Lower leg skin (tissue), 4 donors: ENCODE measurements around the gene MYO9B. TPM values are rescaled to one million over a fixed set of nuclear protein-coding genes. Genes with fewer than 3 reads are reported as not detected.

Experiments used
- DNase-seq, 2 donors: peaks; one replicate each; pipeline ENCODE4 v3.0.0-alpha.2; 2019; ENCODE audit warnings: low spot score in 2 of 2
- H3K4me3 ChIP-seq: fragments of 200-600 bp; sonication (generic); 2 replicates; pipeline ENCODE4 v1.5.1; 2017; ENCODE audit warnings: mild to moderate bottlenecking, low read depth; ENCODE audit not compliant: poor library complexity, severe bottlenecking
- CTCF ChIP-seq, 3 donors: fragments of 450-650 bp; IDR thresholded peaks; one replicate each; pipeline ENCODE4 v1.5.1; 2016; ENCODE audit warnings: antibody characterized with exemption in 3 of 3, mild to moderate bottlenecking in 3 of 3, moderate library complexity in 2 of 3
- POLR2A ChIP-seq, 2 donors: fragments of 450-650 bp; IDR thresholded peaks; one replicate each; pipeline ENCODE4 v1.6.1; 2016 to 2017; ENCODE audit warnings: antibody characterized with exemption in 2 of 2, mild to moderate bottlenecking in 1 of 2, moderate library complexity in 1 of 2
- WGBS, 2 donors: methylation state at CpG; one replicate each; pipeline ENCODE4 v1.1.5; 2018; 5-methylcytosine and 5-hydroxymethylcytosine counted together
- intact Hi-C: fragments of 100-400 bp; cut with DNase I; formaldehyde crosslinking; loops from one replicate; pipeline ENCODE4 v1.15.0; 2023; ENCODE audit warnings: low total_unique reads
- total RNA-seq, 4 donors: library from RNA; depleted of rRNA; stranded (reverse); fragments of >200 nt; gene quantifications; one replicate each; pipeline ENCODE4 v1.1.0, GENCODE V29; 2016

MYO9B gene
- total RNA-seq, 4 donors from 2014 or later: 29.2 to 63.1 (median 43.5) TPM

- TF ChIP-seq CTCF (IDR thresholded peaks at IDR 0.05): no peak
- TF ChIP-seq POLR2A (IDR thresholded peaks at IDR 0.05): no peak
- WGBS, 2 donors: 97 to 98% methylated on average over 4 of the region's 4 CpGs
- DNase-seq: no peak
- no peak overlapping the region for H3K4me3 ChIP-seq
- intact Hi-C loops: no loop called here
Measured at GRCh38 chr19:17163652-17164051, 88.1 kb downstream of the MYO9B start.

- TF ChIP-seq POLR2A (IDR thresholded peaks at IDR 0.05): no peak
- no peak for TF ChIP-seq CTCF (IDR thresholded peaks at IDR 0.05)
- DNase-seq: no peak
- no peak overlapping the region for H3K4me3 ChIP-seq
- intact Hi-C loops: no loop called here
- 87 to 88% methylated on average over 7 of the region's 7 CpGs for whole genome bisulfite sequencing, 2 donors
Measured at GRCh38 chr19:17164639-17165038, 89.1 kb downstream of the MYO9B start.

- no peak overlapping the region for H3K4me3 ChIP-seq
- intact Hi-C loops: no loop called here
- 96 to 99% methylated on average over 5 of the region's 5 CpGs for WGBS, 2 donors
- TF ChIP-seq POLR2A (IDR thresholded peaks at IDR 0.05): no peak
- TF ChIP-seq CTCF (IDR thresholded peaks at IDR 0.05): no peak
- no peak for DNase-seq
Measured at GRCh38 chr19:17165715-17166114, 90.1 kb downstream of the MYO9B start.

- H3K4me3 ChIP-seq: no peak overlapping the region
- 85 to 87% methylated on average over 13 of the region's 13 CpGs for WGBS, 2 donors
- TF ChIP-seq CTCF (IDR thresholded peaks at IDR 0.05) (no peak), POLR2A (IDR thresholded peaks at IDR 0.05) (no peak)
- no peak for DNase-seq
- intact Hi-C loops: no loop called here
Measured at GRCh38 chr19:17170538-17171297, 95.1 kb downstream of the MYO9B start.

GRCh38 chr19:17171874-17172273 lies 96.3 kb downstream of the MYO9B start:
- intact Hi-C loops: no loop called here
- TF ChIP-seq POLR2A (IDR thresholded peaks at IDR 0.05): no peak
- TF ChIP-seq CTCF (IDR thresholded peaks at IDR 0.05): no peak
- 87 to 88% methylated on average over 8 of the region's 8 CpGs for WGBS, 2 donors
- H3K4me3 ChIP-seq: no peak overlapping the region
- DNase-seq: no peak
